Psoas muscle (tissue), 8 donors: Measurements from ENCODE around the gene CRMP1. TPM values are rescaled to one million over a fixed set of nuclear protein-coding genes. Genes with fewer than 3 reads are reported as not detected.

Experiments used
- ATAC-seq, 4 donors: fragments of 200-7000 bp; cut with Tn5 transposase; one replicate each; pipeline ENCODE4 v1.9.1; 2020; ENCODE audit warnings: moderate library complexity in 3 of 4, mild to moderate bottlenecking in 2 of 4
- DNase-seq, 2 donors: peaks; one replicate each; pipeline ENCODE4 v3.0.0-alpha.2; 2020
- H3K27ac ChIP-seq: fragments of 200-600 bp; one replicate; pipeline ENCODE4 v1.8.0; 2022
- H3K27me3 ChIP-seq, 3 donors: fragments of 200-600 bp in 1 of 3; one replicate each; pipeline versions ENCODE4 v1.6.1 to v1.8.0; 2013 to 2022; ENCODE audit warnings: low read length in 2 of 3, mild to moderate bottlenecking in 2 of 3, moderate library complexity in 1 of 3; ENCODE audit not compliant: insufficient read depth in 3 of 3
- H3K36me3 ChIP-seq, 2 donors: fragments of 200-600 bp in 1 of 2; one replicate each; pipeline versions ENCODE4 v1.6.1 to v1.8.0; 2013 to 2022; ENCODE audit warnings: low read depth in 1 of 2, mild to moderate bottlenecking in 1 of 2, moderate library complexity in 1 of 2; ENCODE audit not compliant: insufficient read depth in 1 of 2
- H3K4me1 ChIP-seq: fragments of 200-600 bp; one replicate; pipeline ENCODE4 v1.8.0; 2022
- H3K4me3 ChIP-seq: fragments of 200-600 bp; one replicate; pipeline ENCODE4 v1.8.0; 2022; ENCODE audit warnings: mild to moderate bottlenecking
- H3K9me3 ChIP-seq: fragments of 200-600 bp; one replicate; pipeline ENCODE4 v1.8.0; 2022
- WGBS, 3 donors: extraction: QIAGEN DNeasy Blood & Tissue Kit; methylation state at CpG; one replicate each; pipeline versions ENCODE4 v1.1.6 to v1.1.7; 2013; 5-methylcytosine and 5-hydroxymethylcytosine counted together
- intact Hi-C, 2 donors: fragments of 100-400 bp; cut with DNase I; formaldehyde crosslinking; loops; one replicate each; pipeline versions ENCODE4 v1.11.0 to v1.14.2; 2022
- polyA plus RNA-seq, 3 donors: library from polyadenylated mRNA; stranded (reverse); fragments of 200-250 nt; gene quantifications; one replicate each; pipeline ENCODE4 v1.2.3, GENCODE V29; 2013
- total RNA-seq, 4 donors: library from RNA; stranded (reverse); fragmentation: NEBNext Ultra II Directional in 2 of 4; extraction: Animal tissue kit (Norgen Biotek cat#: 25700) in 2 of 4; gene quantifications; one replicate each; pipeline versions ENCODE4 v1.2.1 to v1.2.4, GENCODE V29; 2021 to 2023
- TF ChIP-seq, protein P1 (sequence below): fragments of 200-600 bp; IDR thresholded peaks from one replicate; pipeline ENCODE4 v1.8.0; 2022; ENCODE audit warnings: antibody characterized with exemption
- donor health status: healthy with polysubstance abuse.
- donor health status: DM: no; HTN: no; CAD: no; lungs with moderate emphysema.
- donor health status: Bipolar disorder and iron deficiency.
- donor health status: healthy.
- donor health status: DM: yes; HTN: yes; CAD: no.
- donor health status: DM: no; HTN: no; CAD: no.
- donor health status: DM: no; HTN: no; CAD: no.
- donor health status: DM: yes; HTN: yes; CAD: no.

The CRMP1 gene
- total and polyA plus RNA-seq, 7 donors = 0.10 to 0.89 (median 0.39) TPM

DNA sequence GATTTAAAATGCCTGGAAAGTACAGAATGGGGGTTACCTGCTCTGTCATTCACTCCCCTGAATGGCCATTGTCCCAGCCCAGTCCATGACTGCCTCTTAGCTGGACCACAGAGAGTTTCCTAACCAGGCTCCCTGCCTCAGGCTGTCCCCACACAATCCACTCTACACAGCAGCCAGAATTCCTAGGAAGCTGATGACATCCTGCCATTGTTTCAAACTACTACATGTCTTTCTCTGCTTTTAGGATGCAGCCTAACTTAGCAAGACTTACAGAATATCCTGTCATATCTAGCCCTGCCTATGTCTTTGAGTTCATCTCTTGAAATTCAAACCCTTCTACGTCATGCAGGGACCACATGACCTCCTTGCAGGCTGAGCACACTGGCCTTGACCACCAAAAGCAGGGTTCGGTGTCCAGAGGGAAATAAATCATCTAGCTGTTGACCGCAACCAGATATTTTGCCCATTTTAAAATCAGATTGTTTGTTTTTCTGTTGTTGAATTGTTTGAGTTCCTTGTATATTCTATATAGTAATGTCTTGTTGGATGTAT is 16.1 kb upstream of the CRMP1 start:
- H3K4me1 ChIP-seq = no peaks in the 10 kb centered on the region
- ATAC-seq (no peak), DNase-seq (no peak)
- no peak overlapping the region for H3K4me3 ChIP-seq
- H3K36me3 ChIP-seq = no peaks in the 10 kb centered on the region
- peaks cover 0 to 7% (median 4%) of the 10 kb centered on the region in 3 donors for H3K27me3 ChIP-seq
- H3K27ac ChIP-seq = no peak overlapping the region
- intact Hi-C loops = no loop called here
- H3K9me3 ChIP-seq = no peaks in the 10 kb centered on the region
- 33 to 46% (median 43%) methylated on average over 3 of the region's 3 CpGs for WGBS, 3 donors
- TF ChIP-seq, protein P1, sequence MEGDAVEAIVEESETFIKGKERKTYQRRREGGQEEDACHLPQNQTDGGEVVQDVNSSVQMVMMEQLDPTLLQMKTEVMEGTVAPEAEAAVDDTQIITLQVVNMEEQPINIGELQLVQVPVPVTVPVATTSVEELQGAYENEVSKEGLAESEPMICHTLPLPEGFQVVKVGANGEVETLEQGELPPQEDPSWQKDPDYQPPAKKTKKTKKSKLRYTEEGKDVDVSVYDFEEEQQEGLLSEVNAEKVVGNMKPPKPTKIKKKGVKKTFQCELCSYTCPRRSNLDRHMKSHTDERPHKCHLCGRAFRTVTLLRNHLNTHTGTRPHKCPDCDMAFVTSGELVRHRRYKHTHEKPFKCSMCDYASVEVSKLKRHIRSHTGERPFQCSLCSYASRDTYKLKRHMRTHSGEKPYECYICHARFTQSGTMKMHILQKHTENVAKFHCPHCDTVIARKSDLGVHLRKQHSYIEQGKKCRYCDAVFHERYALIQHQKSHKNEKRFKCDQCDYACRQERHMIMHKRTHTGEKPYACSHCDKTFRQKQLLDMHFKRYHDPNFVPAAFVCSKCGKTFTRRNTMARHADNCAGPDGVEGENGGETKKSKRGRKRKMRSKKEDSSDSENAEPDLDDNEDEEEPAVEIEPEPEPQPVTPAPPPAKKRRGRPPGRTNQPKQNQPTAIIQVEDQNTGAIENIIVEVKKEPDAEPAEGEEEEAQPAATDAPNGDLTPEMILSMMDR = no peak

DNA sequence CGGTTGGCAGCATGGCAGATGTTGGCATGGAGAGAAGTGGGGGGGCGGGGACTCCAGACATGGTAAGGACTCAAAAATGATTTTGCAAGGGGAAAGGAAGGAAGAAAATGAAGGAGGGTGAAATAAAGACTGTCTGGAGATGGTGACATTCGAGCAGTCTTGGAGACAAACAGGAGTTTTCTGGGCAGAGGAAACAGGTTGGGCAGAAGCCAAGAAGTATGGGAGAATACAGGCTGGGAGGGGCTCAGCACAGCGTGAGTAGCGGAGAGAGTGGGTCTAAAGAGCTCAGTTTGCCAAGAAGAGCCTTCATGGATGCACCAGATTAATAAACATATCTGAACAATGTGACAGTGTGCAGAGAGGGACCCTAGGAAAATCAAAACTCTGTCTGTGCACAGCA is 13.3 kb upstream of the CRMP1 start:
- Histone ChIP-seq H3K36me3 (no peaks in the 10 kb centered on the region), H3K27ac (no peak overlapping the region), H3K4me1 (no peaks in the 10 kb centered on the region), H3K4me3 (no peak overlapping the region), H3K9me3 (no peaks in the 10 kb centered on the region), H3K27me3 (peaks cover 0 to 12% (median 4%) of the 10 kb centered on the region in 3 donors)
- TF ChIP-seq, protein P1 = no peak
- 11 to 17% (median 14%) methylated on average over 5 of the region's 5 CpGs for WGBS, 3 donors
- no peak for ATAC-seq
- intact Hi-C loops = no loop called here
- DNase-seq = no peak

DNA sequence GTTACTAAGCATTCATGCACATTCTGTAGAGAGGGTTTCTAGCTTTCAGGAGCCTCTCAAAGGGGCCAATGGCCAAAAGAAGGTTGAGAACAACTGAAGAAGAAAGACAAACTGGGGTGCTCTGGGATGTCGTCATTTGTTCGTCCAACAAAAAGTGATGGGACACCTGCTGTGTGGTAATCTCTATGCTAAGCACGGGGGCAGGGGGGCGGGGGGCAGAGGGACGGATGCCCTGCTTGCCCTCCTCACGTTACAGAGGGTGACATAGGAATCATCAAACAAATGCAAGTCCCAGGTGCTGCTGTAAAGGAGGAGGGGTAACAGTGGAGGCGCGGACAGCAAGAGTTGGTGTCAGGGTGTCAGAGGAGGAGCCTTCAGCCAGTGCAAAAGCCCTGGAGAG is 12.8 kb upstream of the CRMP1 start:
- intact Hi-C loops = no loop called here
- Histone ChIP-seq H3K9me3 (no peaks in the 10 kb centered on the region), H3K27me3 (peaks cover 0 to 16% (median 4%) of the 10 kb centered on the region in 3 donors), H3K36me3 (no peaks in the 10 kb centered on the region), H3K4me1 (no peaks in the 10 kb centered on the region), H3K4me3 (no peak overlapping the region), H3K27ac (no peak overlapping the region)
- TF ChIP-seq, protein P1 = no peak
- WGBS, 3 donors = 3 to 5% (median 5%) methylated on average over 8 of the region's 8 CpGs
- ATAC-seq (no peak), DNase-seq (no peak)

DNA sequence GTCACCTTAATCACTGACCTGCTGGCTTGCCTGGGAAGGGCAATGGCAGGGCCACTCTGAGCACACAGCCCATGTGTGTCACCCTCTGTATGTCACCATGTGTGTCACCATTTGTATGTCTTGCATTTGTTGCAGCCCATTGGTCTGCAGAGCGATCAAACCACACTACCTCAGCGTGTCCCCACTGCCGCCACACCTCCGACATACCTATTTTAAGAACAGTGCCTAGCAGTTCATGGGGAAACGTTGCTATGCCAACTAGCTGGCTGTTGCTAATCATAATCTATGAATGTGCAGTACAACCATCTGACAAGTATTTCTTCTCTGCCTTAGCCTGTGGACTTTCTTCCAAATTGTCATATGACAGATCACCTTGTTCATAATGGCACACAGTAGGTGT is 8.0 kb upstream of the CRMP1 start:
- WGBS, 3 donors = 78 to 86% (median 79%) methylated on average over 5 of the region's 5 CpGs
- H3K4me1 ChIP-seq = no peaks in the 10 kb centered on the region
- H3K9me3 ChIP-seq = peaks cover 3% of the 10 kb centered on the region
- TF ChIP-seq, protein P1 = no peak
- DNase-seq (no peak), ATAC-seq (no peak)
- H3K27me3 ChIP-seq = peaks cover 0 to 35% (median 9%) of the 10 kb centered on the region in 3 donors
- no peak overlapping the region for H3K4me3 ChIP-seq
- intact Hi-C loops = no loop called here
- H3K36me3 ChIP-seq = no peaks in the 10 kb centered on the region
- no peak overlapping the region for H3K27ac ChIP-seq

DNA sequence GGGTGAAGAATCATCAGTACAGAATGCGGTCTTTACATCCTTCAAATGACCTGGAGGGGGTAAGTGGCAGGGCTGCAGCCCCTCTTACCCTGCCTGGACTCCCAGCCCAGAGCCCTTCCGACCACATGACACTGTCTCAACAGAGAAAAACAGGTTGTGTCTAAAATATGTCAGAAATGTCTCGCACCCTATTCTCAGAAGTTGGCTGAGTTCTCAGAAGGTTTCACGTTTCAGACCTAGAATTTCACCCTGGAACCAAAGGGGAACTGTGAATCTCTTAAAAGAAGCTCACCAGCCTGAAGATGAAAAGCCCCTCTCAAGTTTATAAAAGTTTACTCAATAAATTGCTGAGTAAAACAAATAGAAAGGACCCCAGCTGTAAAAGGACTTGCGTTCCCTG is 7.0 kb upstream of the CRMP1 start:
- H3K4me1 ChIP-seq = no peaks in the 10 kb centered on the region
- 30 to 44% (median 32%) methylated on average over 5 of the region's 5 CpGs for WGBS, 3 donors
- H3K9me3 ChIP-seq = peaks cover 3% of the 10 kb centered on the region
- TF ChIP-seq, protein P1 = no peak
- no peak overlapping the region for H3K4me3 ChIP-seq
- ATAC-seq (no peak), DNase-seq (no peak)
- no peaks in the 10 kb centered on the region for H3K36me3 ChIP-seq
- peaks cover 0 to 39% (median 9%) of the 10 kb centered on the region in 3 donors for H3K27me3 ChIP-seq
- intact Hi-C loops = no loop called here
- H3K27ac ChIP-seq = no peak overlapping the region
